Measurements from ENCODE around the gene RAPGEF3.

RAPGEF3 gene

DNA sequence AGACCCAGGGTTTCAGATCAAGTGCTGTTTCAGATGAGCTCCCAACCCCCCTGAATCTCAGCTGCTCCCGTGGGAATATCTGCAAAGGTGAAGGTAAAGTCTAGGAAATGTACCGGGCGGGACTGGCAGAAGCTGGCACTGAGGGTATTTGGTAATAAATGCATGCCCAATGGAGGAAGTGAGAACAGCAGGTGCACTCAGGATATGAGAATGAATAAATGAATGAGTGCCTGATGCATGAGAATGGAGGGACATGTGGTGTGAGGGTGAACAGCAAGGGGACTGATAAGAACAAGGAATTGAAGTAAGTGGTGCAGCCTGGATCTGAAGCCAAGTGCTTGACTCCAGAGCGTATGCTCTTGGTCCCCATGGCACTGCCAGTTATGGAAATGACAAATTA, 11.6 kb downstream of the RAPGEF3 start:
- DNase-seq (ENCODE audit: extremely low read depth, insufficient read length): no peak
- TF ChIP-seq, protein P1, sequence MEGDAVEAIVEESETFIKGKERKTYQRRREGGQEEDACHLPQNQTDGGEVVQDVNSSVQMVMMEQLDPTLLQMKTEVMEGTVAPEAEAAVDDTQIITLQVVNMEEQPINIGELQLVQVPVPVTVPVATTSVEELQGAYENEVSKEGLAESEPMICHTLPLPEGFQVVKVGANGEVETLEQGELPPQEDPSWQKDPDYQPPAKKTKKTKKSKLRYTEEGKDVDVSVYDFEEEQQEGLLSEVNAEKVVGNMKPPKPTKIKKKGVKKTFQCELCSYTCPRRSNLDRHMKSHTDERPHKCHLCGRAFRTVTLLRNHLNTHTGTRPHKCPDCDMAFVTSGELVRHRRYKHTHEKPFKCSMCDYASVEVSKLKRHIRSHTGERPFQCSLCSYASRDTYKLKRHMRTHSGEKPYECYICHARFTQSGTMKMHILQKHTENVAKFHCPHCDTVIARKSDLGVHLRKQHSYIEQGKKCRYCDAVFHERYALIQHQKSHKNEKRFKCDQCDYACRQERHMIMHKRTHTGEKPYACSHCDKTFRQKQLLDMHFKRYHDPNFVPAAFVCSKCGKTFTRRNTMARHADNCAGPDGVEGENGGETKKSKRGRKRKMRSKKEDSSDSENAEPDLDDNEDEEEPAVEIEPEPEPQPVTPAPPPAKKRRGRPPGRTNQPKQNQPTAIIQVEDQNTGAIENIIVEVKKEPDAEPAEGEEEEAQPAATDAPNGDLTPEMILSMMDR (IDR thresholded peaks at IDR 0.05; ENCODE audit: insufficient read depth, low read length, poor library complexity, severe bottlenecking): no peak
- Histone ChIP-seq H3K4me3 (replicated peaks; ENCODE audit: low read depth, low read length) (no peak overlapping the region), H3K36me3 (ENCODE audit: control insufficient read depth, insufficient read depth, low read length) (no peaks in the 10 kb centered on the region), H3K27me3 (replicated peaks; ENCODE audit: control insufficient read depth, insufficient read depth, low read length) (no peaks in the 10 kb centered on the region; the same call in 1 of the 2 replicates)

DNA sequence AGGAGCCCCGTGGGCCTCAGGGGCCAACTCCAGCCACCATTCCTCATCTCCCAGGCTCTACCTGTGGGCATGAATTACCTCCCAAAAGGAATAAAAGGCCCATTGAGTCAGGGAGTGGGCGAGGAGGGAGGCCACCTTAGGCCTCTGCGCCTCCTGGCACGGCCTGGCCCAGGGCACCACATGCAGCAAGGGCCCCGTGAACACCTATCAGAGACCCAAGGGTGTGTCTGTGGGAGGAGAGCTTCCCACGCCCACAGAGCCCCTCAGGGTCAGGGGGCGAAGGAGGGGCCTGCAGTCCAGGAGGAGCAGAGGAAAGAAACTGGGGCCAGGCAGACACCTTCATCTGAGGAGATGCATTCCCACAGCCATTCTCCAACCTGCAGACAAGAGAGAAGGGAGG, 12.2 kb downstream of the RAPGEF3 start:
- Histone ChIP-seq H3K4me3 (replicated peaks; ENCODE audit: low read depth, low read length) (no peak overlapping the region), H3K36me3 (ENCODE audit: control insufficient read depth, insufficient read depth, low read length) (no peaks in the 10 kb centered on the region)

DNA sequence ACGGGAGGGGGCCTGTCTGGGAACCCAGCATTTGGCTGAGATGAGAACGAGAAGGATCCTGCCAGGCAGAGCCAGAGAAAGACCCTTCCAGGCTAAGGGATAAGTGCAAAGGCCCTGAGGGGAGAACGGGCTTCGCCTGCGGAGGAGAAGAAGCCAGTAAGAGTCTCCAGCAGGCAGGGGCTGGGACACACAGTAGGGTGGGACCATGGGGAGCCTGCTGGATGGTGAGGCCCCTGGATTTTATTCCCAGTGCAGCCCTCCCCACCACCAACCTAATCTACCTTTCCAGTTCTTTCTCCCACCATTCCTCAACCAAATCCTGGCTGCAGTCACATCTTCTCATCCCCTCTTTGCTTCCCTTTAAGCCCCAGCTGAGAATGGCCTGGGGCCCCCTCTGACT, 12.6 kb downstream of the RAPGEF3 start:
- TF ChIP-seq, protein P1 (IDR thresholded peaks at IDR 0.05; ENCODE audit: insufficient read depth, low read length, poor library complexity, severe bottlenecking): no peak
- H3K27me3 ChIP-seq (replicated peaks; ENCODE audit: control insufficient read depth, insufficient read depth, low read length): no peaks in the 10 kb centered on the region; the same call in 1 of the 2 replicates
- no peak for DNase-seq (ENCODE audit: extremely low read depth, insufficient read length)
- no peak overlapping the region for H3K4me3 ChIP-seq (replicated peaks; ENCODE audit: low read depth, low read length)
- no peaks in the 10 kb centered on the region for H3K36me3 ChIP-seq (ENCODE audit: control insufficient read depth, insufficient read depth, low read length)

More for the DNA sequence above, 12.2 kb downstream of the RAPGEF3 start:
- TF ChIP-seq, protein P1 (IDR thresholded peaks at IDR 0.05; ENCODE audit: insufficient read depth, low read length, poor library complexity, severe bottlenecking): no peak
- H3K27me3 ChIP-seq (replicated peaks; ENCODE audit: control insufficient read depth, insufficient read depth, low read length): no peaks in the 10 kb centered on the region; the same call in 1 of the 2 replicates
- no peak for DNase-seq (ENCODE audit: extremely low read depth, insufficient read length)

DNA sequence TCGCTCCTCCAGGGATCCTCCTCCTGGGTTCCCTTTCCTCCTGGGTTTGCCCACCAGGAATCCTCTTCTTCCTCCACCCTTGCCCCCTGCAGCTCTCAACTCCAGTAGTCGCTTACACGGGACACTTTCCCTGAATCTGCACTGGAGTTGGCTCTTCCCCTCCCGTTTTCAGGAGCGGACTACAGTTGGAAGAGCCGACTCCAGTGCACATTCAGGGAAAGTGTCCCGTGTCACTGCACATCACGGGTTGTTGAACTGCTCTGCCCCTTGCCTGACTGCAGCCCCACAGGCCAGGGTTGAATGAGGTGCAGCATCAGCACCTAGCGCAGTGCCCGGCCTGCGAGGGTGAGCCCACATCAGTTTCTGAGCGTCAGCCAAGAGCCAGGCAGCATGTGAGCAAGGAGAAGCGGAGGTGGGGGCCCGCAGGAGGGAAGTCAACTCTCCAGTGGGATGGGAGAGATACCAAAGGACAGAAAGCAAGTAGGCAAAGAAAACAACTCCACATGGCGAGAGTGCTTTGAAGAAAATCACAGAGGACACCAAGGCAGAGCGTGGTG, 13.1 kb downstream of the RAPGEF3 start:
- Histone ChIP-seq H3K4me3 (replicated peaks; ENCODE audit: low read depth, low read length) (no peak overlapping the region), H3K36me3 (ENCODE audit: control insufficient read depth, insufficient read depth, low read length) (no peaks in the 10 kb centered on the region), H3K27me3 (replicated peaks; ENCODE audit: control insufficient read depth, insufficient read depth, low read length) (no peaks in the 10 kb centered on the region; the same call in 1 of the 2 replicates)
- DNase-seq (ENCODE audit: extremely low read depth, insufficient read length): no peak
- TF ChIP-seq, protein P1 (IDR thresholded peaks at IDR 0.05; ENCODE audit: insufficient read depth, low read length, poor library complexity, severe bottlenecking): no peak

DNA sequence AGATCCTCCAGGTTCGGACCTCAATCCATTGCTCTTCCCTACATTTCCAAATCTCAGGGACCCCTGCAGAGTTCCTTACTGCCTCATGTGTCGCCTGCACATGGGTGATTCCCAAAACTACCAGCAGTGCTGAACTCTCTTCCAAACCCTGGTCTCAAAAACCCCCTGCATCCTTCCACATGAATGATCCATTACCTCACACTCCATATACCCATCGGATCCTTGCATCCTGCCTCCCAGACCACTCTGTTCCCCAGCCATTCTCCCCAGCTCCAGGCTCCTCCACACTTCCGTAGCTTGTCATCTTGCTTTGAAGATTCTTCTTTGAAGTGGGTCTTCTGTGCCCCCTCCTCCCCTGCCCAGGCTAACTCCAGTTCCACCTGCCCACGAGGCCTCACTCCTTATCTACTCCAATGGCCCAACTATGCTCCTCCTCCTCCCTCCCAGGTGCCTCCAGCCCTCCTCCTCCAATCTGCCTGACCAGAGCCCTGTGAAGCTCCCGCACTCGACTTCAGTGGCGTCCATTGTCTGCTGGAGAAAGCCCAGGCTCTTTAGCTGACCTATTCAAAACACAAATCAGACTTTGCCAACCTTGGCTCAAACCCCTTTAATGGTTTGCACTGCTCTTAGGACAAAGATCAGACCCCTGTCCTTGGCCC, 13.8 kb downstream of the RAPGEF3 start:
- Histone ChIP-seq H3K4me3 (replicated peaks; ENCODE audit: low read depth, low read length) (no peak overlapping the region), H3K27me3 (replicated peaks; ENCODE audit: control insufficient read depth, insufficient read depth, low read length) (no peaks in the 10 kb centered on the region; the same call in 1 of the 2 replicates), H3K36me3 (ENCODE audit: control insufficient read depth, insufficient read depth, low read length) (no peaks in the 10 kb centered on the region)
- DNase-seq (ENCODE audit: extremely low read depth, insufficient read length): no peak
- TF ChIP-seq, protein P1 (IDR thresholded peaks at IDR 0.05; ENCODE audit: insufficient read depth, low read length, poor library complexity, severe bottlenecking): no peak
